GM21423 (cell line): Measurements from ENCODE around the gene GTF2H2C.
"Not testable (repeated sequence)": the region's sequence is repeated elsewhere in the genome, so short reads cannot be mapped to it uniquely, and the experiment has no call there.

ENCODE experiments used
- ATAC-seq: cut with Tn5 transposase; IDR thresholded peaks from one replicate; pipeline ENCODE4 v1.9.1; 2021; ENCODE audit warnings: mild to moderate bottlenecking, moderate library complexity; ENCODE audit not compliant: unreplicated experiment

Gene GTF2H2C

GRCh38 chr5:69560587-69561431 is 818 bp downstream of the GTF2H2C start:
- ATAC-seq, result not testable (repeated sequence)

- ATAC-seq, result not testable (repeated sequence)
These were observed 6.2 kb downstream of the GTF2H2C start for GRCh38 chr5:69566172-69566571.

- not testable (repeated sequence) for ATAC-seq
These were observed 8.1 kb downstream of the GTF2H2C start for GRCh38 chr5:69568072-69568471.

- ATAC-seq, result not testable (repeated sequence)
These were observed 23.4 kb downstream of the GTF2H2C start for GRCh38 chr5:69583356-69583755.

GRCh38 chr5:69596114-69596840 is 36.3 kb downstream of the GTF2H2C start:
- ATAC-seq, result not testable (repeated sequence)

GRCh38 chr5:69601947-69602346 is 42.0 kb downstream of the GTF2H2C start:
- ATAC-seq, result peak; percentile 87

- not testable (repeated sequence) for ATAC-seq
These were observed 46.8 kb downstream of the GTF2H2C start for GRCh38 chr5:69606839-69607238.

- ATAC-seq, result not testable (repeated sequence)
These were observed 47.8 kb downstream of the GTF2H2C start for GRCh38 chr5:69607750-69608149.

- ATAC-seq, result not testable (repeated sequence)
These were observed 49.0 kb downstream of the GTF2H2C start for GRCh38 chr5:69608861-69609496.

GRCh38 chr5:69614843-69615242 is 54.9 kb downstream of the GTF2H2C start:
- not testable (repeated sequence) for ATAC-seq

- ATAC-seq, result not testable (repeated sequence)
These were observed 71.9 kb downstream of the GTF2H2C start for GRCh38 chr5:69631879-69632278.
